ENCODE measurements around the gene SEMA3C.

SEMA3C gene

DNA sequence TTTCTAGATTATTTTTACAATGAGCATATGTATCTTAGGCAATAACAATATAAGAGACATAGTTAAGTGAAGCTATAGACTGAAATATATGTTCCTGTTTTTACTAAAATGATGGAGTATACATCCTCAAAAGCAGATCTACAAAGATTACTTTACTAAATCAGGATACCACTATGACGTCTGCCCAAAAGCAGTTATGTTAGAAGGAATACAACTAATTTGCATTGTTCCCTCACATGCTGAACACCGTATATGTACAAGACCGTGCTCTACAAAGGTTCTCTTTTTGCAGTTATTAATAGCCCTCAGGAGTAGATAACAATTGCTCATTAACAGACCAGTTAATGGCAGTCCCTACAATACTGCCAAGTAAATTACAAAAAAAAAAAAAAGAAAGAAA lies 143.0 kb downstream of the SEMA3C start:
- Mint-ChIP-seq H3K4me3 (no peak overlapping the region), H3K9me3 (peaks cover 4 to 31% of the 10 kb centered on the region in 2 donors), H3K4me1 (ENCODE audit: low read depth in 2 of 2) (no peaks in the 10 kb centered on the region), H3K36me3 (ENCODE audit: insufficient read depth) (no peaks in the 10 kb centered on the region), H3K27me3 (no peaks in the 10 kb centered on the region), H3K27ac (no peak overlapping the region)
- no peak for ATAC-seq (replicated peaks)
- no peak for DNase-seq

GRCh38 chr7:80775482-80775881 lies 143.4 kb downstream of the SEMA3C start:
- Mint-ChIP-seq H3K9me3 (peaks cover 4 to 31% of the 10 kb centered on the region in 2 donors), H3K4me1 (ENCODE audit: low read depth in 2 of 2) (no peaks in the 10 kb centered on the region)

GRCh38 chr7:80774843-80775242 lies 144.0 kb downstream of the SEMA3C start:
- no peak overlapping the region for H3K4me3 Mint-ChIP-seq
- no peak overlapping the region for H3K27ac Mint-ChIP-seq
- no peaks in the 10 kb centered on the region for H3K4me1 Mint-ChIP-seq (ENCODE audit: low read depth in 2 of 2)
- DNase-seq (no peak), ATAC-seq (replicated peaks) (no peak)
- peaks cover 4 to 31% of the 10 kb centered on the region in 2 donors for H3K9me3 Mint-ChIP-seq
- H3K27me3 Mint-ChIP-seq, result no peaks in the 10 kb centered on the region
- H3K36me3 Mint-ChIP-seq (ENCODE audit: insufficient read depth), result no peaks in the 10 kb centered on the region

More at GRCh38 chr7:80775482-80775881, 143.4 kb downstream of the SEMA3C start:
- ATAC-seq (replicated peaks), result no peak
- Mint-ChIP-seq H3K27ac (no peak overlapping the region), H3K27me3 (no peaks in the 10 kb centered on the region), H3K4me3 (no peak overlapping the region), H3K36me3 (ENCODE audit: insufficient read depth) (no peaks in the 10 kb centered on the region)
- DNase-seq, result no peak

GRCh38 chr7:80773787-80774508 lies 144.9 kb downstream of the SEMA3C start:
- DNase-seq, result no peak
- ATAC-seq (replicated peaks), result no peak
- no peak overlapping the region for H3K4me3 Mint-ChIP-seq
- H3K27ac Mint-ChIP-seq, result no peak overlapping the region
- H3K4me1 Mint-ChIP-seq (ENCODE audit: low read depth in 2 of 2), result no peaks in the 10 kb centered on the region
- no peaks in the 10 kb centered on the region for H3K36me3 Mint-ChIP-seq (ENCODE audit: insufficient read depth)
- no peaks in the 10 kb centered on the region for H3K27me3 Mint-ChIP-seq
- H3K9me3 Mint-ChIP-seq, result peaks cover 4 to 23% of the 10 kb centered on the region in 2 donors

GRCh38 chr7:80772347-80772993 lies 146.4 kb downstream of the SEMA3C start:
- no peaks in the 10 kb centered on the region for H3K4me1 Mint-ChIP-seq (ENCODE audit: low read depth in 2 of 2)
- no peak overlapping the region for H3K27ac Mint-ChIP-seq
- H3K4me3 Mint-ChIP-seq, result no peak overlapping the region
- H3K36me3 Mint-ChIP-seq (ENCODE audit: insufficient read depth), result no peaks in the 10 kb centered on the region
- H3K9me3 Mint-ChIP-seq, result peaks cover 4 to 18% of the 10 kb centered on the region in 2 donors
- ATAC-seq (replicated peaks), result no peak
- no peak for DNase-seq
- no peaks in the 10 kb centered on the region for H3K27me3 Mint-ChIP-seq

- ATAC-seq (replicated peaks), result no peak
- Mint-ChIP-seq H3K27me3 (no peaks in the 10 kb centered on the region), H3K4me1 (ENCODE audit: low read depth in 2 of 2) (no peaks in the 10 kb centered on the region), H3K4me3 (no peak overlapping the region), H3K27ac (no peak overlapping the region), H3K9me3 (peaks cover 7 to 18% of the 10 kb centered on the region in 2 donors), H3K36me3 (ENCODE audit: insufficient read depth) (no peaks in the 10 kb centered on the region)
- no peak for DNase-seq
Measured at GRCh38 chr7:80771523-80771922, 147.3 kb downstream of the SEMA3C start.

DNA sequence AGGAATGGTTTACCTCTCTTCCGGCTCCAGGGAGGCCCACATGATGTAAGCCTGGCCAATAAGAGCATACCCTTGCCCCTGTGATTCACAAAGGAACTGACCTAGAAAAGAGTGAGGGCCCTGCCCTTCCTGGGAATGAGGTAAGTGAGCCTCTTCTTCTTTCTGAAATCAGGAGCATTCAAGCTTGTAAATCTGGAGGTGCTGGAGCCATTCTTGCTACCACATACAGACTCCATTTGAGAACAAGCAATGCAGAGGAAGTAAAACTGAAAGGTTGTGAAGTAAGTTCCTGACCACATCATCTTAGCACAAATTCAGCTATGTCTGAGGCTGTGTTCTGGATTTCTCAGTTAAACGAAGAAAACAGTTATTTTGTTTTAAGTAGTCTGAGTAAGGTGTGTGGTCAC lies 148.2 kb downstream of the SEMA3C start:
- H3K27me3 Mint-ChIP-seq, result no peaks in the 10 kb centered on the region
- no peak overlapping the region for H3K4me3 Mint-ChIP-seq
- no peak overlapping the region for H3K27ac Mint-ChIP-seq
- DNase-seq (no peak), ATAC-seq (replicated peaks) (no peak)
- H3K36me3 Mint-ChIP-seq (ENCODE audit: insufficient read depth), result no peaks in the 10 kb centered on the region
- H3K4me1 Mint-ChIP-seq (ENCODE audit: low read depth in 2 of 2), result no peaks in the 10 kb centered on the region
- H3K9me3 Mint-ChIP-seq, result peaks cover 8 to 18% of the 10 kb centered on the region in 2 donors

DNA sequence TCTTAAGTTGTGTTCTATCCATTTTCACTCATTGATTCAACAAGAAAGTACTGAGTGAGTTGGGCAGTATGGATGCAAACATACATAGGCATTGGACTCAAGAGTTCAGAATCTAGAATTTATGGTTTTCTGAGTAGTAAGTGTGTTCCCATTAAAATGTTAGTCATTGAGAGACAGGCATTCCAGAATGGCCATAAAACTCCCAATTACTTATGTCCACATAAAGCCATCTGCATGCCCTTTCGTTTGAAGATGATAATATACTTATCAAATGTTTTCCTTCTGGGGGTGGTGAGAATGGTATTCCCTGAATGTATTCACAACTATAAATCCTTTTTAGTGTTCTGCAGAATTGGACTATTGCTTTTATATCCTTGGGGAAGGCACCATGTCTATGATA lies 148.8 kb downstream of the SEMA3C start:
- Mint-ChIP-seq H3K4me3 (no peak overlapping the region), H3K9me3 (peaks cover 8 to 18% of the 10 kb centered on the region in 2 donors), H3K4me1 (ENCODE audit: low read depth in 2 of 2) (no peaks in the 10 kb centered on the region), H3K27ac (no peak overlapping the region), H3K27me3 (no peaks in the 10 kb centered on the region), H3K36me3 (ENCODE audit: insufficient read depth) (no peaks in the 10 kb centered on the region)
- ATAC-seq (replicated peaks) (no peak), DNase-seq (no peak)

- ATAC-seq (replicated peaks), result no peak
- H3K27me3 Mint-ChIP-seq, result no peaks in the 10 kb centered on the region
- H3K4me1 Mint-ChIP-seq (ENCODE audit: low read depth in 2 of 2), result no peaks in the 10 kb centered on the region
- peaks cover 7 to 8% of the 10 kb centered on the region in 2 donors for H3K9me3 Mint-ChIP-seq
- H3K27ac Mint-ChIP-seq, result no peak overlapping the region
- no peak overlapping the region for H3K4me3 Mint-ChIP-seq
- DNase-seq, result no peak
- H3K36me3 Mint-ChIP-seq (ENCODE audit: insufficient read depth), result no peaks in the 10 kb centered on the region
Measured at GRCh38 chr7:80768756-80769155, 150.1 kb downstream of the SEMA3C start.

DNA sequence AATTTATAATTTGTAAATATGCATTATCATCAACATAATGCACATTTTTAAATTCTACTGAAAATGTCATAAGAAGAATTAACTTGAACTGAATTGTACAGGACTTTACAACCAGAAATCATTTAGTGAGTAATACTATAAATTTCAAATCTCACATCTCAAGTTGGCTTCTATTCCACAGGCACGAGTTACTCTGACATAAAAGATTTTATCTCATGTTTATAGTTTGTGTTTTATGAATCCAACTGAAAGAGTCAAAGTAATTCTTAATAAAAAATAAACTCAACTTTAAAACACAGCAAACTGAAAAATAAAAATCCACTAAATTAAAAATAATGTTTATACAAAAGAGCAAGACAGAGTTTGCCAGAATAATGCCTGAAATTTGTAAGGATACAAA lies 151.2 kb downstream of the SEMA3C start:
- DNase-seq (no peak), ATAC-seq (replicated peaks) (no peak)
- H3K36me3 Mint-ChIP-seq (ENCODE audit: insufficient read depth), result no peaks in the 10 kb centered on the region
- no peak overlapping the region for H3K4me3 Mint-ChIP-seq
- no peak overlapping the region for H3K27ac Mint-ChIP-seq
- H3K27me3 Mint-ChIP-seq, result no peaks in the 10 kb centered on the region
- H3K9me3 Mint-ChIP-seq, result peaks cover 0 to 4% of the 10 kb centered on the region in 2 donors
- no peaks in the 10 kb centered on the region for H3K4me1 Mint-ChIP-seq (ENCODE audit: low read depth in 2 of 2)

- Mint-ChIP-seq H3K27me3 (no peaks in the 10 kb centered on the region), H3K4me1 (ENCODE audit: low read depth in 2 of 2) (no peaks in the 10 kb centered on the region), H3K9me3 (peaks cover 0 to 4% of the 10 kb centered on the region in 2 donors), H3K27ac (no peak overlapping the region), H3K36me3 (ENCODE audit: insufficient read depth) (no peaks in the 10 kb centered on the region), H3K4me3 (no peak overlapping the region)
- ATAC-seq (replicated peaks) (no peak), DNase-seq (no peak)
Measured at GRCh38 chr7:80766724-80767123, 152.1 kb downstream of the SEMA3C start.

DNA sequence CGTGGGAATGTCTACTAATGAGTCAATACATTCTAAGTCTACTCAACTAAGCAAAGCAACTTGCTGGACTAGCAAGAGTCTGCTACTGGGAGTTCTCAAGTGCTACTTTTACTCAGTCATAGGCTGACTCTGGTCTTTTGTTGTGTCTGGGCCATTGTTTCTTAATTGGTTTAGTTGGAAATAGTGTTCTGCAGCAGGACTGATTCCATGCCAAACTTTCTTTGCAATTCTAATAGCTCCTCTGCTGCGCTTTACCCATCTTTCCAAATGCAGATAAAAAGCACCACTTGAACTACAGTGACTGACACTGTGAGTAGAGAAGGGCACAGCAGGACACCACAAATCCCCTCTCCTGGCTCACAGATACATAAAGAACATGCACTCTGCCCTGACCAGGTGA lies 154.7 kb downstream of the SEMA3C start:
- Mint-ChIP-seq H3K4me3 (no peak overlapping the region), H3K36me3 (ENCODE audit: insufficient read depth) (no peaks in the 10 kb centered on the region), H3K4me1 (ENCODE audit: low read depth in 2 of 2) (no peaks in the 10 kb centered on the region), H3K9me3 (peaks cover 0 to 4% of the 10 kb centered on the region in 2 donors), H3K27ac (no peak overlapping the region), H3K27me3 (no peaks in the 10 kb centered on the region)
- DNase-seq, result no peak
- ATAC-seq (replicated peaks), result no peak

GRCh38 chr7:80763704-80764103 lies 155.1 kb downstream of the SEMA3C start:
- no peak for DNase-seq
- H3K27ac Mint-ChIP-seq, result no peak overlapping the region
- ATAC-seq (replicated peaks), result no peak
- no peaks in the 10 kb centered on the region for H3K36me3 Mint-ChIP-seq (ENCODE audit: insufficient read depth)
- H3K4me1 Mint-ChIP-seq (ENCODE audit: low read depth in 2 of 2), result no peaks in the 10 kb centered on the region
- no peak overlapping the region for H3K4me3 Mint-ChIP-seq
- peaks cover 0 to 4% of the 10 kb centered on the region in 2 donors for H3K9me3 Mint-ChIP-seq
- H3K27me3 Mint-ChIP-seq, result no peaks in the 10 kb centered on the region

DNA sequence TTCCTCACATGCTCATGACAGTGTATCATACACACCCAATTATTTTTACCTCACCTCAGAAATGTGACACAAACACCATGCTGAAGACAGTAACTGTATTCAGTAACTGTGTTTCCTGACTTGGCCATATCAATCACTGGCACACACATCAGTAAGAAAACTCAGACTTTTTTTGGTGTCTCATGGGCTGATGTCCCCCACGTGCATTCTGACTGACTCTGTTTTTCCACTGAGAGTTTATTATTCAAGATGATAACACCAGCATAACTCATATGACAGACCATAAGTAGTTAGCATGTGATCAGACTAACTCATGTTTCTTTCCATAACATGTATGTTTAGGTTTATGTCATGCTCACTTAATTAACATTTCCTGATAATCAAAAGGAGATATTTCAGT lies 155.6 kb downstream of the SEMA3C start:
- peaks cover 0 to 4% of the 10 kb centered on the region in 2 donors for H3K9me3 Mint-ChIP-seq
- ATAC-seq (replicated peaks), result no peak
- no peaks in the 10 kb centered on the region for H3K36me3 Mint-ChIP-seq (ENCODE audit: insufficient read depth)
- no peak for DNase-seq
- H3K27ac Mint-ChIP-seq, result no peak overlapping the region
- no peaks in the 10 kb centered on the region for H3K27me3 Mint-ChIP-seq
- H3K4me3 Mint-ChIP-seq, result no peak overlapping the region
- H3K4me1 Mint-ChIP-seq (ENCODE audit: low read depth in 2 of 2), result no peaks in the 10 kb centered on the region

Measured in effector memory CD8-positive, alpha-beta T cell (primary cell).